GM13976 (cell line): ENCODE measurements around the gene TNIP1.

Source experiments
- DNase-seq: peaks from one replicate; pipeline ENCODE4 v3.0.0; 2012; ENCODE audit warnings: low spot score
- CTCF ChIP-seq: IDR thresholded peaks from 2 replicates; pipeline ENCODE4 v1.5.1; 2012; ENCODE audit warnings: borderline replicate concordance, mild to moderate bottlenecking; ENCODE audit not compliant: insufficient read depth; ENCODE audit errors: extremely low read depth, missing control alignments, control extremely low read depth
- in situ Hi-C: fragments of 300-500 bp; cut with MboI; formaldehyde crosslinking; loops from one replicate; pipeline ENCODE4 v1.12.0; 2022; ENCODE audit warnings: low sequenced_read_pairs, mixed read lengths, inconsistent platforms; ENCODE audit not compliant: unreplicated experiment

TNIP1 gene

DNA sequence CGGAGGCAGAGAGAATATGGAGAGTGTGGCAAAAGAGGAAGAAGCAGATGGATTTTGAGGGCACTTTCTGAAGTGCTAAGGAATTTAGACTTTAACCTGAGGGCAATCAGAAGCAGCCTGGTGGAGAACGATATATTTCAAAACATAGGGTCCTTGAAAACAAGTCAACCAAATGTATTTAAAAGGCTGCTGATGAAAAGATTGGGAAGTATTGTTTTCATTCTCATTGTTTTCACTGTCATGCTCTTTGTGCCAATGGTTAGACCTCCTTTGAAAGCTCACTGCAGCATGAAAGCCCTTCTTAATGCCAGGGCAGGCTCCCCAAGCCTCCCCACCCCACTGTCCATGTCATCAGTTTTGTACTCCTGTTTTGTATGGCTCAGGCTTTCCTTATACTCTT is 62.9 kb downstream of the TNIP1 start:
- no peak for TF ChIP-seq CTCF
- DNase-seq: no peak
- in situ Hi-C loops: no loop called here

- in situ Hi-C loops: no loop called here
- DNase-seq: no peak
Measured at GRCh38 chr5:151016700-151017099, 64.1 kb downstream of the TNIP1 start.

DNA sequence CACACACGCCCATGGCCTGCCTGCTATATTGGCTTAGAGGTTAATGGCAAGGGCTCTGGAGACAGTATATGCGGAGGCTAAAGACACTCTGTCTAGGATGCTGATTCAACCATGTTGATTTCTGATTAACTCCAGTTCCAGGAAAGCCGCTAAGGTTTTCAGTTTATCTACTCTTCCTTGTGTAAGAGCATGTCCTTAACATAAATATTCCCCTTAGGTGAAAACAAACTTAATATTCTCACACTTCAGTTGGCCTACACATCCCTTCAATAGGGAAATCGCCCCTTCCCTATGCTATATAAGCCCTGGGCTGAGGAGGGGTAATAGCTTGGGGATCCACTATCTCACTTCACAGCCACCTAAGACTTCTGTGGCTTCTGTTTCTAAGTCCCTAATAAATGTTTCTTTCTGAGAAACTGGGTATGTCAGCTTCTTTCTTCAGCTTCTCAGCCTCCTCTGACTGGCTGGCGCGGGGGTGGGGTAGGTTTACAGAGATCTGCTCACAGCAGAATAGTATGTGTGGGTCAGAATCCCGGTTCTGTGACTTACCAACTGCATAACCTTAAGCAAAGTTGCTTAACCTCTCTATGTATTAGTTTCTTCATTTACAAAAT is 64.8 kb downstream of the TNIP1 start:
- in situ Hi-C loops: no loop called here
- DNase-seq: no peak
- TF ChIP-seq CTCF: no peak

More at GRCh38 chr5:151016700-151017099, 64.1 kb downstream of the TNIP1 start:
- no peak for TF ChIP-seq CTCF

- no peak for TF ChIP-seq CTCF
- in situ Hi-C loops: no loop called here
- DNase-seq: no peak
Measured at GRCh38 chr5:151014680-151015343, 66.0 kb downstream of the TNIP1 start.

- TF ChIP-seq CTCF: no peak
- in situ Hi-C loops: no loop called here
- DNase-seq: no peak
Measured at GRCh38 chr5:151012862-151013261, 68.0 kb downstream of the TNIP1 start.

GRCh38 chr5:151008906-151009305 is 71.9 kb downstream of the TNIP1 start:
- no peak for TF ChIP-seq CTCF
- in situ Hi-C loops: no loop called here
- no peak for DNase-seq

DNA sequence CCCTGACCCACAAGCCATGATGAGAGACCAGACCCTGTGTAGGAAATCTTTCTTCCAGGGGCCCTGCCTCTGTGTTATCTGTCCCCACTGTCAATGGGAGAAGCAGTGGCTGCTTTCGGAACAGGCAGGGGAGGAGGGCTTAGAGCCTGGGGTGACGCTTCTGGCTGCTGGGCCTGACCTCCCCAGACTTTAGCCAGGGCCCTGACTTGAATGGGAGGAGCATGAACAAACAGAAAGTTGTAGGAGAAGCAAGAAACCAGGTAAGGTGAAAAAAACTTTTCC is 72.7 kb downstream of the TNIP1 start:
- in situ Hi-C loops: no loop called here
- no peak for DNase-seq
- TF ChIP-seq CTCF: no peak
